DMS114 treated with DMSO at 0.1 percent for 48 hours (cell line): Measurements from ENCODE around the gene TMEM201.

Experiments
- DNase-seq: peaks from one replicate; lab custom pipeline; 2025; ENCODE audit not compliant: unreplicated experiment; lab: John Stamatoyannopoulos, UW

Gene TMEM201

DNA sequence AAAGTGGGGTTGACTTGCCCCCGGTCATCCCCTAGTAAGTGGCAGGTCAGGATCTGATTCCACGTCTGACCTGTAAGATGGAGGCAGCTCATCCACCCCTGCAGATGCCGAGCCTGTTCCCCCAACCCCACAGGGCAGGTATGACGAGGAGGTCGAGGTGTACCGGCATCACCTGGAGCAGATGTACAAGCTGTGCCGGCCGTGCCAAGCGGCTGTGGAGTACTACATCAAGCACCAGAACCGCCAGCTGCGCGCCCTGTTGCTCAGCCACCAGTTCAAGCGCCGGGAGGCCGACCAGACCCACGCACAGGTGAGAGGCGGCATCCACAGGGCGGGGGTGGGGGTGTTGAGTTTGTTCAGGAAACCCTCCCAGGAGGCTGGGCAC lies 9.6 kb downstream of the TMEM201 start:
- DNase-seq, result no peak

- no peak for DNase-seq
Measured at GRCh38 chr1:9599741-9600140, 11.0 kb downstream of the TMEM201 start.

GRCh38 chr1:9600861-9601834 lies 12.4 kb downstream of the TMEM201 start:
- no peak for DNase-seq

DNA sequence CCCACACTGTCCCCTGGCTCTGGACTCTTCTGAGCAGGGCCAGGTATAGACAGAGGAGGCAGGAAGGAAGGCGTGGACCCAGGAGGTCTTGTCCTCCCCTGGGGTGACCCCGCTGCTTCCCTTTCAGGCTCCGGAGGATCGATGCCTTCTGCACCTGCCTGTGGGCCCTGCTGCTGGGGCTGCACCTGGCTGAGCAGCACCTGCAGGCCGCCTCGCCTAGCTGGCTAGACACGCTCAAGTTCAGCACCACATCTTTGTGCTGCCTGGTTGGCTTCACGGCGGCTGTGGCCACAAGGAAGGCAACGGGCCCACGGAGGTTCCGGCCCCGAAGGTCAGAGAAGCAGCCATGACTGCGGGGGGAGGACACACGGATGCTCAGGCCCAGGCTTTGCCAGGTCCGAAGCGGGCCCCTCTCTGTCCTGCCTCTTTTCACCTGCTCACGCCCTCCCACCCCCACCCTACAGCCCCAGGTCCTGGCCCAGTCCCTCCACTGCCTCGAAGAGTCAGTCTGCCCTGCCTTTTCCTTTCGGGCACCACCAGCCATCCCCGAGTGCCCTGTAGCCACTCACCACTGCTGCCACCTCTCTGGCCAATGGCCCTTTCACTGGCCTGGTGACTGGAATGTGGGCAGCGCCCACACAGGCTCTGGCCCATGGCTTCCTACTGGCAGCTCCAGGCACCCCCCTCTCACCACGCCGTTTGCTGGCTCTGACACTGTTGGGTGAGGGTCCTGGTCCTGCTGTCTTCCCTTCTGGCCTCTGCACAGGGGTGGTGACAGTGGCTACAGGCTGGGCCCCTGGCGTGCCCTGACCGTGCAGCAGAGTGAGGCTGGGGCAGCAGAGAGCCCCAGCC lies 13.5 kb downstream of the TMEM201 start:
- no peak for DNase-seq

GRCh38 chr1:9602794-9603167 lies 14.1 kb downstream of the TMEM201 start:
- no peak for DNase-seq

GRCh38 chr1:9603307-9603706 lies 14.6 kb downstream of the TMEM201 start:
- DNase-seq, result no peak

- no peak for DNase-seq
Measured at GRCh38 chr1:9603766-9604753, 15.3 kb downstream of the TMEM201 start.

- DNase-seq, result no peak
Measured at GRCh38 chr1:9604836-9605235, 16.1 kb downstream of the TMEM201 start.

DNA sequence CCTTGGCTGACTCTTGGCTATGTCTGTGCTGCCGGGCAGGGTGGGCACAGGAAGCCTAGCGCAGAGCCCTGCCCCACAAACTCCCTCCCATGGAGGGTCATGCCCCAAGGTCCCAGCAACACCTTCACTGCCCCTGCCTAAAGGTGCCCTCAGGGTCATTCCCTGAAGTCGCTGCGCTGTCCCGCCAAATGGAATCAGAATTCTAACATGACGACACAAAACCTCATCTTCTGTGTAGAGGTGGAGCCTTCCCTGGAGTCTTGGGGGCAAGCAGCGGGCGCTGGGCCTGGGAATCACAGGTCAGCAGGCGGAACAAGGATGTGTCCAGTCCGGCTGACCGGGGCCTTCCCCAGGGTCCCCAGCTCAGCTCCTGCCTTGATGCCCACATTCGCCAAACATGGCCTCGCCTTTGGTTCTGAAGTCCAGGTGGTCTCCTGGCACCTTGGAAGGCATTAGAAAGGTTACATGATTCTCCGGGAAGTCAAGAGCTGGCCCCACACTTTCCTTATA lies 17.3 kb downstream of the TMEM201 start:
- no peak for DNase-seq

DNA sequence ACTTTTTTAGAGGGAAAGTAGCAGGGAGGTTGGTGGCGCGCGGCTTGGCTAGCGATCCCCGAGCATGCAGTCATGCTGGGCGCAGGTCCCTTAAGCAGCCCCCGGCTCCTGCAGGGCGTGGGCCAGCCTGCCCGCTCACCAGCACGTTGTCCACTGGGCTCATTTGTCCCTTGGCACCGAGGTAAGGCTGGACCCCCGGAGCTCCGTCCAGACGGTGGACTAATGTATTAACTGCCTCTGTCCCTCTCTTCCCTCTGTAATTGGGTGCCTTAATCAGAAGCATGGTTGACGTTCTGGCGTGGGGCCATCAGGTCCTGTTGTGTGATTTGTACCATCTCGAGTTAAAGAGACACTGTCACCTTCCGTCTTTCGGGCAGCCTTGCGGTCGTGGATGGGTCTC lies 17.7 kb downstream of the TMEM201 start:
- DNase-seq, result no peak

DNA sequence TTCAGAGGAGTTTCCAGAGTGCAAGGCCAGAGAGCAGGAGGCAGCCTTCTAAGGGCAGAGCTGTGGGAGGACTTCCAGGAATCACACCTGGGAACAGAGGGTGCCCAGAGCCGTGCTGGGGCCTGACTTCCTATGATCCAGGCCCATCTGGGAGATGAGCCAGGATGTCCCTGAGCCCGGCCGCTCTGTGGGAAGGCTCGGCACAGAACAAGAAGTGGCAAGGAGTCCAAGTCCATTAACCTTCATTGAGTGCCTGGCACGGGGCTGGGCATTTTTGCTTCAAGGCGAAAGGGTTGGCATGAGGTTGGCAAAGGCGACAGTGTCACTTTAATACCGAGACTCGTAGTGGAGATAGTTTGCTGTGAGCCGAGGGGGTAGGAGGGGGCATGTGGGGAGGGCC lies 18.2 kb downstream of the TMEM201 start:
- DNase-seq, result no peak

- DNase-seq, result no peak
Measured at GRCh38 chr1:9607352-9607751, 18.6 kb downstream of the TMEM201 start.

DNA sequence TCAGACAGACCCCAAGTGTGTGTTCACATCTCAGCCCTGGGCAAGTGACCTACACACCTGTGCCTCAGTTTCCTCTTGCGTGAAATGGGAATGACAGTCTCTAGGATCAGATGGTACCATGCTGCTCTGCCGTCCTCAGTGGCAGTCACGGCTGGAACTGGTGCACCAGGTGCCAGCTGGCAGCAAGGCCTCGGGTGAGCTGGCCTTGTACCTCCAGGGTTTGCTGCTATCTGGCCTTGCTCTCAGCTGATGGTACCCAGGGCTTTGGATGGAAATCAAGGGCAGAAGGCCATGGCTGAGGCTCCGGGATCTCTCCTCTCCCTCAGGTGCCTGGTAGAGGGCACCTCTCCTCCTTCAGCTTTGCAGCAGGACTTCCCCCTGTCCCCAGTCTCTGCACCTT lies 21.3 kb downstream of the TMEM201 start:
- DNase-seq, result no peak

DNA sequence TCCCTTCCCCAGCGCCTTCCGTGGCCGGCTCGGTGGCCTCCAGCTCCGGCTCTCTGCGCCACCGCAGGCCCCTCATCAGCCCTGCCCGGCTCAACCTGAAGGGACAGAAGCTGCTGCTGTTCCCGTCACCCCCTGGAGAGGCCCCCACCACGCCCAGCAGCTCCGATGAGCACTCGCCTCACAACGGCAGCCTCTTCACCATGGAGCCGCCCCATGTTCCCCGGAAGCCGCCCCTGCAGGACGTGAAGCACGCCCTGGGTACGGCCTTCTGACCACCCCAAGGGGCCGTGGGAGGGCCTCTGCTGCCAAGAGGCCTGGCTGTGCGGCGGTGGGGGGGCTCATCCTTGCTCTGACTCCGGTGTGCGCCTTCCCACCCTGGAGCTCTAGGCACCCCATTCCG lies 21.8 kb downstream of the TMEM201 start:
- no peak for DNase-seq

DNA sequence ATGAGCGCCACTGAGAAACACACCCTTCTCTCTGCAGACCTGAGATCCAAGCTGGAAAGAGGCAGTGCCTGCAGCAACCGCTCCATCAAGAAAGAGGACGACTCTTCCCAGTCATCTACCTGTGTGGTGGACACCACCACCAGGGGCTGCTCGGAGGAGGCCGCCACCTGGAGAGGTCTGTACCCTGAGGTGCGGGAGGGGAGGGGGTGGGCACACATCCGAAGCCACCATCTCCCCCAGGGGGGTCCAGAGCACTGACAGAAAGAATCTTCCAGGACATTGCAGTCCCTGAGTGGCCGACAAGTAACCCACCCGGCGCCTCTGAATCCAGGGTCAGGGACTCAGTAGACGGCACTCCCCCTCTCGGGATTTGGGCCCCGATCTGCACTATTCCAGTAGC lies 23.0 kb downstream of the TMEM201 start:
- no peak for DNase-seq

- no peak for DNase-seq
Measured at GRCh38 chr1:9612162-9612845, 23.6 kb downstream of the TMEM201 start.

GRCh38 chr1:9612871-9613624 lies 24.3 kb downstream of the TMEM201 start:
- DNase-seq, result no peak

DNA sequence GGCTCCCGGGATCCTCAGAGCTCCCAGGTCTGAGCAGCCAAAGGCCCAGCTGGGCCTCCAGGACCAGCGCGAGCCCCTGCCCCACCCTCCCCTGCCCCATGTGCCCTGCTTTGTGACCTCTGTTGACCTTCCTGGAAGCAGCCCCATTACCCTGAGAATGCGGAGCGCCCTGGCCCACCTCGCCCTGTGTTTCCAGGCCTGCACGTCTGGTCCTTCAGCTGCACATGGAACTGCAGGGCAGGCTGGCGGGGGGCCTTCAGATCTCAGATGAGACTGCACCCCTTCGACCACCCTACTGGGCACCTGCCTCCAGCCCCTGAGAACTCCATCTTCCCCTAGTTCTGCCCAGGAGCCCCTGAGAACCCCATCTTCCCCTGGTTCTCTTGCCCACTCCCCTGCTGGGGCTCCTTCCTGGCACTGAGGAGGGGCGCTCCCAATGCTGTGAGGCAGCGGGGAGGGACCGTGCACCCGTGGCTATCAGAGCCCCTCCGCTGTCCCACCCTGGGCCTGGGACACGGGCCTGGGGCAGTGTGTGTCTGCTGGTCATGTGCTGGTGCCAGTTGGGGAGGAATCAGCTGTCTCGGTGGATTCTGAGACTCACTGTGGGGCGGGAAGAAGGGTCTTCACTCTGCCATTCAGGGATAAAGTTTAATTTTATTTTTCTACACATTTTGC lies 25.1 kb downstream of the TMEM201 start:
- DNase-seq, result no peak
